ENCODE measurements around the gene EDAR. TPM values are rescaled to one million over a fixed set of nuclear protein-coding genes. Genes with fewer than 3 reads are reported as not detected.

The EDAR gene
- total and polyA plus RNA-seq, 2 donors (not counting 1 experiment from before 2014, with no cell fraction given), result not detected

GRCh38 chr2:108965540-108966289 lies 23.3 kb downstream of the EDAR start:
- no peak overlapping the region for H3K9ac ChIP-seq (ENCODE audit: insufficient read depth, low read length)
- no peaks in the 10 kb centered on the region for H3K36me3 ChIP-seq (ENCODE audit: control insufficient read depth, insufficient read depth, low read length)
- H2AFZ ChIP-seq (ENCODE audit: low read length), result no peak overlapping the region
- TF ChIP-seq EZH2 (IDR thresholded peaks at IDR 0.05; ENCODE audit: low read length, missing control alignments) (no peak), CTCF (conservative IDR thresholded peaks at IDR 0.05 in 1 of 2, IDR thresholded peaks at IDR 0.05 in 1 of 2; ENCODE audit: low read depth in 1 of 2, low read length in 2 of 2) (no peak)
- no peak overlapping the region for H3K27ac ChIP-seq (ENCODE audit: insufficient read depth, low read length)
- H3K9me3 ChIP-seq (ENCODE audit: control insufficient read depth, insufficient read depth, low read depth, low read length), result no peaks in the 10 kb centered on the region
- H3K4me2 ChIP-seq (ENCODE audit: extremely low read depth, insufficient read depth, low read length), result no peak overlapping the region
- H3K4me3 ChIP-seq (replicated peaks in 1 of 4; ENCODE audit: control extremely low read depth in 1 of 4, insufficient read depth in 1 of 4, low read depth in 3 of 4, low read length in 4 of 4), result no peak overlapping the region
- H3K4me1 ChIP-seq (ENCODE audit: control insufficient read depth, extremely low read depth, insufficient read depth, low read length), result no peaks in the 10 kb centered on the region
- no peaks in the 10 kb centered on the region for H3K79me2 ChIP-seq (ENCODE audit: control insufficient read depth, insufficient read depth, low read length)
- H3K27me3 ChIP-seq (ENCODE audit: control insufficient read depth, insufficient read depth, low read length), result peaks cover 19% of the 10 kb centered on the region
- peaks cover 2% of the 10 kb centered on the region for H4K20me1 ChIP-seq (ENCODE audit: control insufficient read depth, extremely low read depth, insufficient read depth, low read length)
- no peak for DNase-seq (ENCODE audit: low read depth in 2 of 2)

DNA sequence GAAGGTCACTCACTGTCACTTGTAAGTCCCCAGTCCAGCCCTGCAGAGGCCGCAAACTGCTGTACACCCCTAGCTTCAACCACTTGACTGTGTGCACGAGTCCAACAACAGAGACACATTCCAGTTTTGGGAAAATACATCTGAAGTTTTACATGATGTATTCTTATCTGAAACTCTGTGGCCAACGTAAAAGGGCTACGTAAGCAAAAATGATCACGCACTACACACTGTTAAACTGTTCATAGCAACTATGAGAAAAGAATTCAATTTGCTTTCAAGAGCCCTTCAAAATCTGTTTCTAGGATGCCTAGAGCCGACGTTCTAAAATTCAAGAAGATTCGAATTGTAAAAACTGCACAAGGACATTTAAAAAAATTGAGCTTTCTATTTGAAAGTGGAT lies 26.0 kb downstream of the EDAR start:
- Histone ChIP-seq H3K27me3 (ENCODE audit: control insufficient read depth, insufficient read depth, low read length) (peaks cover 15% of the 10 kb centered on the region), H4K20me1 (ENCODE audit: control insufficient read depth, extremely low read depth, insufficient read depth, low read length) (peaks cover 2% of the 10 kb centered on the region)
- DNase-seq (ENCODE audit: low read depth in 2 of 2), result no peak

DNA sequence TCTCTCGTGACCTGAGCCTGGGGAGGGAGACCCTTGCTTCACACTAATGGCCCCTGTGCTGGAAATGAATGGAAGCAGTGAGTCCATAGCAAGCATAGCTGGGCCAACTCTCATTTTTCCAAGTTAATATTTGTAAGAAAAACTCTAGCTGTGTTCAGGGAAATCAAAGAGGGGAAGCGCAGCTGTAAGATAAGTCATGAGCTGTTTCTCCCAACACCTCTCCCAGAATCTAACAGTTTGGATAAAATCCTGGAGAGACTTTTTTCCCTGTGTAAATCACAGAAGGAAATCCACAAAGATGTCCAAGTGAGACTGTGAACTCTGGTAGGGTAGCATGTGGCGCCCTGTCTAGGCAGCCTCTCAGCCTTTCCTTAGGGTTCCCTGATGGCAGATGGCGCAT lies 27.2 kb downstream of the EDAR start:
- H3K4me3 ChIP-seq (replicated peaks in 1 of 4; ENCODE audit: control extremely low read depth in 1 of 4, insufficient read depth in 1 of 4, low read depth in 3 of 4, low read length in 4 of 4), result no peak overlapping the region
- no peaks in the 10 kb centered on the region for H3K9me3 ChIP-seq (ENCODE audit: control insufficient read depth, insufficient read depth, low read depth, low read length)
- peaks cover 15% of the 10 kb centered on the region for H3K27me3 ChIP-seq (ENCODE audit: control insufficient read depth, insufficient read depth, low read length)
- H3K4me2 ChIP-seq (ENCODE audit: extremely low read depth, insufficient read depth, low read length), result no peak overlapping the region
- no peaks in the 10 kb centered on the region for H3K36me3 ChIP-seq (ENCODE audit: control insufficient read depth, insufficient read depth, low read length)
- H4K20me1 ChIP-seq (ENCODE audit: control insufficient read depth, extremely low read depth, insufficient read depth, low read length), result peaks cover 2% of the 10 kb centered on the region
- H3K27ac ChIP-seq (ENCODE audit: insufficient read depth, low read length), result no peak overlapping the region
- H3K9ac ChIP-seq (ENCODE audit: insufficient read depth, low read length), result no peak overlapping the region
- TF ChIP-seq EZH2 (IDR thresholded peaks at IDR 0.05; ENCODE audit: low read length, missing control alignments), result no peak
- TF ChIP-seq CTCF (conservative IDR thresholded peaks at IDR 0.05 in 1 of 2, IDR thresholded peaks at IDR 0.05 in 1 of 2; ENCODE audit: low read depth in 1 of 2, low read length in 2 of 2), result no peak
- no peaks in the 10 kb centered on the region for H3K4me1 ChIP-seq (ENCODE audit: control insufficient read depth, extremely low read depth, insufficient read depth, low read length)
- H3K79me2 ChIP-seq (ENCODE audit: control insufficient read depth, insufficient read depth, low read length), result no peaks in the 10 kb centered on the region
- DNase-seq (ENCODE audit: low read depth in 2 of 2), result no peak
- H2AFZ ChIP-seq (ENCODE audit: low read length), result no peak overlapping the region

More for the DNA sequence above, 26.0 kb downstream of the EDAR start:
- Histone ChIP-seq H3K4me1 (ENCODE audit: control insufficient read depth, extremely low read depth, insufficient read depth, low read length) (no peaks in the 10 kb centered on the region), H2AFZ (ENCODE audit: low read length) (no peak overlapping the region), H3K9ac (ENCODE audit: insufficient read depth, low read length) (no peak overlapping the region), H3K27ac (ENCODE audit: insufficient read depth, low read length) (no peak overlapping the region), H3K4me3 (replicated peaks in 1 of 4; ENCODE audit: control extremely low read depth in 1 of 4, insufficient read depth in 1 of 4, low read depth in 3 of 4, low read length in 4 of 4) (no peak overlapping the region), H3K79me2 (ENCODE audit: control insufficient read depth, insufficient read depth, low read length) (no peaks in the 10 kb centered on the region), H3K4me2 (ENCODE audit: extremely low read depth, insufficient read depth, low read length) (no peak overlapping the region), H3K36me3 (ENCODE audit: control insufficient read depth, insufficient read depth, low read length) (no peaks in the 10 kb centered on the region), H3K9me3 (ENCODE audit: control insufficient read depth, insufficient read depth, low read depth, low read length) (no peaks in the 10 kb centered on the region)
- TF ChIP-seq EZH2 (IDR thresholded peaks at IDR 0.05; ENCODE audit: low read length, missing control alignments) (no peak), CTCF (conservative IDR thresholded peaks at IDR 0.05 in 1 of 2, IDR thresholded peaks at IDR 0.05 in 1 of 2; ENCODE audit: low read depth in 1 of 2, low read length in 2 of 2) (no peak)

All from fibroblast of lung (primary cell).